LNCAP (cell line): ENCODE measurements around the gene HNF1A.

ENCODE experiments used
- TF ChIP-seq, protein P1 (sequence below): fragments of 450-650 bp; IDR thresholded peaks from 2 replicates; pipeline ENCODE4 v1.5.1; 2017; ENCODE audit warnings: mild to moderate bottlenecking

The HNF1A gene

DNA sequence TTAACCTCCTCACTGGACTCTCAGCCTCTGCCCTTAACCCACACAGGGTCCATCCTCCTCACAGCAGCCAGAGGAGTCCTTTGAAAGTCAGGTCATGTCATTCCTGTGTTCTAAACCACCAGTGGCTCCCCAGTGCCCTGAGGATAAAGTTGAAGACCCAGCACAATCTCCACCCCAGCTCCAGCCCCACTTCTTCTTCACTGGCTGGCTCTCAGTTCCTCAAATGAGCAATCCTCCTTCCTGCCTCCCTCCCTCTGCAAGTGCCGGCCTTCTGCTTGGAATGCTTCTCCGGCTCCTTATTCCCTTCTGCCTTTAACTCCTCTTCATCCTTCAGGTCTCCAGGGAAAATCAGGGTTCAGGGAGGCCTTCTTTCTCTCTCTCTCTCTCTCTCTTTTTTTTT, 42.1 kb upstream of the HNF1A start:
- TF ChIP-seq, protein P1, sequence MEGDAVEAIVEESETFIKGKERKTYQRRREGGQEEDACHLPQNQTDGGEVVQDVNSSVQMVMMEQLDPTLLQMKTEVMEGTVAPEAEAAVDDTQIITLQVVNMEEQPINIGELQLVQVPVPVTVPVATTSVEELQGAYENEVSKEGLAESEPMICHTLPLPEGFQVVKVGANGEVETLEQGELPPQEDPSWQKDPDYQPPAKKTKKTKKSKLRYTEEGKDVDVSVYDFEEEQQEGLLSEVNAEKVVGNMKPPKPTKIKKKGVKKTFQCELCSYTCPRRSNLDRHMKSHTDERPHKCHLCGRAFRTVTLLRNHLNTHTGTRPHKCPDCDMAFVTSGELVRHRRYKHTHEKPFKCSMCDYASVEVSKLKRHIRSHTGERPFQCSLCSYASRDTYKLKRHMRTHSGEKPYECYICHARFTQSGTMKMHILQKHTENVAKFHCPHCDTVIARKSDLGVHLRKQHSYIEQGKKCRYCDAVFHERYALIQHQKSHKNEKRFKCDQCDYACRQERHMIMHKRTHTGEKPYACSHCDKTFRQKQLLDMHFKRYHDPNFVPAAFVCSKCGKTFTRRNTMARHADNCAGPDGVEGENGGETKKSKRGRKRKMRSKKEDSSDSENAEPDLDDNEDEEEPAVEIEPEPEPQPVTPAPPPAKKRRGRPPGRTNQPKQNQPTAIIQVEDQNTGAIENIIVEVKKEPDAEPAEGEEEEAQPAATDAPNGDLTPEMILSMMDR = no peak

DNA sequence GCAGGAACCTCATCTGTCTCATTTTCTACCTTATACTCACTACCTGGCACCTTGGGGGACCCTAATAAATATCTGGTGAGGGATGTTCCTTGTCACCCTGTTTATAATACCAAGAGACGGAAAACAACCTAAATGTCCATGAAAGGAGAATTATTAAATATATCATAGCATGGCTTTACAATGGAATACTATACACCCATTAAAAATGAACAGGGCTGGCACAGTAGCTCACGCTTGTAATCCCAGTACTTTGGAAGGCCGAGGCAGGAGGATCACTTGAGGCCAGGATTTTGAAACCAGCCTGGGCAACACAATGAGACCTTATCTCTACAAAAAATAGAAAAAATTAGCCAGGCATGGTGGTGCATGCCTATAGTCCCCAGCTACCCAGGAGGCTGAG, 39.8 kb upstream of the HNF1A start:
- TF ChIP-seq, protein P1 = no peak

DNA sequence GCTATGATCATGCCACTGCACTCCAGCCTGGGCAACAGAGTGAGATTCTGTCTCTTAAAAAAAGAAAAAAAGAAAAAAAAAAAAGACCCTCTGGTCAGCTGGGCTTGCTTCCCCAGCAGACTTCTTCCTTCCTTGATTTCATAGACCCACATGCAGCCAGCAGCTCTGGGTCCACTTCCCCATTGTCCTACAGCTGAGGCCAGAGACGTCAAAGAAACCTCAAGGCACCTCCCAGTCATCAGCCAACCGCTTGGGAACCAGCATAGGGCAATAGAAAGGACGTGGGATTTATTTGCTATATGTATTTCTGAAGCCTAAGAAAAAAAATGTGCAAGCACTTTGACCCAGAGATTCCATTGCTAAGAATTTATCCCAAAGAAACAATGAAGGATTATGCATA, 38.8 kb upstream of the HNF1A start:
- TF ChIP-seq, protein P1 = no peak

DNA sequence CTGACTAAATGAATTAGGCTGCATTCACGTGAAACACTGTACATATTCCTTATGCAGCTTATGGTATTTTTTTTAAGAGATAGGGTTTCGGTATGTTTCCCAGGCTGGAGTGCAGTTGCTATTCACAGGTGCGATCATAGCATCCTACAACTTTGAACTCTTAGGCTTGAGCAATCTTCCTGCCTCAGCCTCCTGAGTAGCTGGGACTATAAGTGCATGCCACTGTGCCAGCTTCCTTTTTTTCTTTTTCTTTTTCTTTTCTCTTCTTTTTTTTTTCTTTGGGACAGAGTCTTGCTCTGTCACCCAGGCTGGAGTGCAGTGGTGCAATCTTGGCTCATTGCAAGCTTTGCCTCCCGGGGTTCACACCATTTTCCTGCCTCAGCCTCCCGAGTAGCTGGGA, 38.3 kb upstream of the HNF1A start:
- TF ChIP-seq, protein P1 = no peak

DNA sequence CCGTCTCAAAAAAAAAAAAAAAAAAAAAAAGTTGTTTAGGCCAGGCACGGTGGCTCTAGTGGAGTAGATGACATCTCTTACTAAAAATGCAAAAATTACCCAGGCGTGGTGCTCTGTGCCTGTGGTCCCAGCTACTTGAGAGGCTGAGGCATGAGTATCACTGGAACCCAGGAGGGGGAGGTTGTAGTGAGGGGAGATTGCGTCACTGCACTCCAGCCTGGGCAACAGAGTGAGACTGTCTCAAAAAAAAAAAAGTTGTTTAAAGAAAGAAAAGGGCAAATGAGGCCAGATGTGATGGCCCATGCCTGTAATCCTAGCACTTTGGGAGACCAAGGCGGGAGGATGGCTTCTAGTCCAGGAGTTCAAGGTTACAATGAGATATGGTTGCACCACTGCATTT, 37.5 kb upstream of the HNF1A start:
- TF ChIP-seq, protein P1 = no peak

DNA sequence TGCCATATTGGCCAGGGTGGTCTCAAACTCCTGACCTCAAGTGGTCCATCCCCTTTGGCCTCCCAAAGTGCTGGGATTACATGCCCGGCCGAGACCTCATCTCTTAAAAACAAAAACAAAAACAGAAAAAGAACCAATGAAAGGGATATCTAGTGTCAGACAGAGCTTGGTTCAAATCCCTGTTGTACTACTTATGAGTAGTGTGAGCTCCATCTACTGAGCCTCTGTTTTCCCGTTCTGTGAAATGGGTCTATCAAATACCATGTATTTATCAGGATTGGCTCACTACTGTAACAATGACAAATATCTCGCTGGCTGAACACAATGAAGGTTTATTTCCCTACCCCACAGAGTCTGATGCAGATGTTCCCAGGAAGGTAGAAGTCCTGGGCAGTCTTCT, 36.9 kb upstream of the HNF1A start:
- TF ChIP-seq, protein P1 = no peak

DNA sequence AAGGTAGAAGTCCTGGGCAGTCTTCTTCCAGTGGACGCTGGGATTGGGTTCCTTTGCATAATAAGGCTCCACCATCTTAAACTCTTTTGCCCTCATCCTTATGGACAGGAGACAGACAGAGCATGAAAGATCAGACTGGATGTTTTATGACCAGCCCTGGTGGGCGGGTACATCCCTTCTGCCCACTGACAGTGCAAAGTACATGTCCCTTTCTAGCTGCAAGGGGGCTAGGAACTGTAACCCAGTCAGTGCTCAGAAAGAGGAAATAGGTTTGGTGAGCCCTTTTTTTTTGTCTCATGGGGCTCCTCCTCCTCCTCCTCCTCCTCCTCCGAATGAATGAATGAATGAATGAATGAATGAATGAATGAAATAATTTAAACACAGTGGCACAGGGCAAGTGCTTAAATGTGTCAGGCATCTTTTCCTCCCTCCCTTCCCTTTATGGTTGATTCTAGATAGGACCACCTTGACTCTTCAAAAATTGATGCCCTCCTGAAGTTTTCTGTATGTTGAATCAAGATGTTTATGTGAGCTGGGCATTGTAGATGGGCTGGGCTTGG, 36.4 kb upstream of the HNF1A start:
- TF ChIP-seq, protein P1 = no peak

DNA sequence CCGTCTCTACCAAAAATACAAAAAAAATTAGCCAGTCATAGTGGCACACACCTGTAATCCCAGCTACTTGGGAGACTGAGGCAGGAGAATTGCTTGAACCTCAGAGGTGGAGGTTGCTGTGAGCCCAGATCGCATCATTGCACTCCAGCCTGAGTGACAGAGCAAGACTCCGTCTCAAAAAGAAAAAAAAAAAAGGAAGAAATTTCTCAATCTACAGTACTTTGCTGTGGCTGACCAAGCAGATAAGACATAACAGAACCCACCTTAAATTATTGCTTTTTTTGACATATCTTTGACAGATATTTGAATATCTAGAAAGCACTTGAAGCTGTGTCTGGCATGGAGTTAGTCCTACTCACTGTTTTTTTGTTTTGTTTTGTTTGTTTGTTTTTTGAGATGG, 34.9 kb upstream of the HNF1A start:
- TF ChIP-seq, protein P1 = no peak
